Thyroid gland (tissue), 4 donors: ENCODE data around the gene DUSP7. TPM values are rescaled to one million over a fixed set of nuclear protein-coding genes. Genes with fewer than 3 reads are reported as not detected.

Source experiments
- DNase-seq, 2 donors: peaks; one replicate each; pipeline ENCODE4 v3.0.0-alpha.2; 2019
- H3K27ac ChIP-seq, 3 donors: fragments of 200-600 bp; sonication (generic); 1 replicate in 2 of 3; 2 replicates in 1 of 3; pipeline ENCODE4 v1.5.1; 2016 to 2019; ENCODE audit warnings: mild to moderate bottlenecking in 1 of 3, moderate library complexity in 1 of 3
- H3K27me3 ChIP-seq: fragments of 200-600 bp; sonication (generic); one replicate; pipeline ENCODE4 v1.5.1; 2019
- H3K36me3 ChIP-seq, 2 donors: fragments of 200-600 bp; sonication (generic); one replicate each; pipeline ENCODE4 v1.5.1; 2016 to 2019
- H3K4me1 ChIP-seq, 2 donors: fragments of 200-600 bp; sonication (generic); one replicate each; pipeline ENCODE4 v1.5.1; 2017 to 2019
- H3K4me3 ChIP-seq, 3 donors: fragments of 200-600 bp; sonication (generic); replicated peaks in 1 of 3; 1 replicate in 2 of 3; 2 replicates in 1 of 3; pipeline ENCODE4 v1.5.1; 2016; ENCODE audit warnings: mild to moderate bottlenecking in 1 of 3
- H3K9me3 ChIP-seq: fragments of 200-600 bp; sonication (generic); one replicate; pipeline ENCODE4 v1.5.1; 2017
- POLR2A ChIP-seq, 2 donors: fragments of 450-650 bp; IDR thresholded peaks; one replicate each; pipeline ENCODE4 v1.6.1; 2017; ENCODE audit warnings: antibody characterized with exemption in 2 of 2, mild to moderate bottlenecking in 2 of 2, moderate library complexity in 1 of 2
- WGBS, 2 donors: methylation state at CpG; one replicate each; pipeline ENCODE4 v1.1.5; 2017; 5-methylcytosine and 5-hydroxymethylcytosine counted together
- intact Hi-C: fragments of 100-400 bp; cut with DNase I; formaldehyde crosslinking; loops from one replicate; pipeline ENCODE4 v1.15.1; 2023
- total RNA-seq, 4 donors: library from RNA; depleted of rRNA; stranded (reverse); fragments of >200 nt; gene quantifications; one replicate each; pipeline ENCODE4 v1.2.3, GENCODE V29; 2016
- TF ChIP-seq, protein P1 (sequence below), 6 experiments: fragments of 200-600 bp in 3 of 6; fragments of 450-650 bp in 3 of 6; sonication (generic) in 3 of 6; IDR thresholded peaks; one replicate each; pipeline ENCODE4 v1.5.1; 2016 to 2019; ENCODE audit warnings: antibody characterized with exemption in 6 of 6, mild to moderate bottlenecking in 2 of 6, inconsistent platforms in 1 of 6, moderate library complexity in 1 of 6

The DUSP7 gene
- total RNA-seq, 4 donors from 2014 or later = 6.9 to 10.6 (median 10.4) TPM

DNA sequence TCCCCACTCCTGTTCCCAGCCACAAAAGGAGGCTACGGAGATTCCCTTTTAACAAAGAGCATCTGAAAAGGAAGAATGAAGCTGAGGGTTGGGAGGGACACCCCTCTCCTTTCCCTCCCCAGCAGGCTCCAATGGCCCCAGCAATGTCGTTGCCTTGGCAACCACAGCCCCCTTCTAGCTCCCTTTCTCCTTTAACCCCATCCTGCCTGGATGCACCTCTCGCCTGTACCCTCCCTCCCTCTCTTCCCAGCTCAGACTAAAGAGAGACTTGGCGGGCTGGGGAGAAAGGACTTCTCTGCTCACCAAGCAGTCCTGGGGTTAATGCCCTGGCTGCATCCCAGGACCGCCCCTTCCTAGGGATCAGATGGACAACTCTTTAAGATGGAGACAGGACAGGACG, 53.6 kb downstream of the DUSP7 start:
- peaks cover 6 to 22% of the 10 kb centered on the region in 2 donors for H3K4me1 ChIP-seq
- TF ChIP-seq, protein P1, sequence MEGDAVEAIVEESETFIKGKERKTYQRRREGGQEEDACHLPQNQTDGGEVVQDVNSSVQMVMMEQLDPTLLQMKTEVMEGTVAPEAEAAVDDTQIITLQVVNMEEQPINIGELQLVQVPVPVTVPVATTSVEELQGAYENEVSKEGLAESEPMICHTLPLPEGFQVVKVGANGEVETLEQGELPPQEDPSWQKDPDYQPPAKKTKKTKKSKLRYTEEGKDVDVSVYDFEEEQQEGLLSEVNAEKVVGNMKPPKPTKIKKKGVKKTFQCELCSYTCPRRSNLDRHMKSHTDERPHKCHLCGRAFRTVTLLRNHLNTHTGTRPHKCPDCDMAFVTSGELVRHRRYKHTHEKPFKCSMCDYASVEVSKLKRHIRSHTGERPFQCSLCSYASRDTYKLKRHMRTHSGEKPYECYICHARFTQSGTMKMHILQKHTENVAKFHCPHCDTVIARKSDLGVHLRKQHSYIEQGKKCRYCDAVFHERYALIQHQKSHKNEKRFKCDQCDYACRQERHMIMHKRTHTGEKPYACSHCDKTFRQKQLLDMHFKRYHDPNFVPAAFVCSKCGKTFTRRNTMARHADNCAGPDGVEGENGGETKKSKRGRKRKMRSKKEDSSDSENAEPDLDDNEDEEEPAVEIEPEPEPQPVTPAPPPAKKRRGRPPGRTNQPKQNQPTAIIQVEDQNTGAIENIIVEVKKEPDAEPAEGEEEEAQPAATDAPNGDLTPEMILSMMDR (IDR thresholded peaks at IDR 0.05) = no peak
- H3K27ac ChIP-seq = no peak overlapping the region
- intact Hi-C loops = loop anchor here (5.0 kb wide), 1 partner anchor 60 kb away; no protein-coding TSS in a partner anchor
- H3K9me3 ChIP-seq = no peaks in the 10 kb centered on the region
- no peaks in the 10 kb centered on the region for H3K36me3 ChIP-seq
- H3K4me3 ChIP-seq = no peak overlapping the region
- WGBS, 2 donors = 77 to 81% methylated on average over 6 of the region's 6 CpGs
- no peak for DNase-seq
- H3K27me3 ChIP-seq = no peaks in the 10 kb centered on the region

DNA sequence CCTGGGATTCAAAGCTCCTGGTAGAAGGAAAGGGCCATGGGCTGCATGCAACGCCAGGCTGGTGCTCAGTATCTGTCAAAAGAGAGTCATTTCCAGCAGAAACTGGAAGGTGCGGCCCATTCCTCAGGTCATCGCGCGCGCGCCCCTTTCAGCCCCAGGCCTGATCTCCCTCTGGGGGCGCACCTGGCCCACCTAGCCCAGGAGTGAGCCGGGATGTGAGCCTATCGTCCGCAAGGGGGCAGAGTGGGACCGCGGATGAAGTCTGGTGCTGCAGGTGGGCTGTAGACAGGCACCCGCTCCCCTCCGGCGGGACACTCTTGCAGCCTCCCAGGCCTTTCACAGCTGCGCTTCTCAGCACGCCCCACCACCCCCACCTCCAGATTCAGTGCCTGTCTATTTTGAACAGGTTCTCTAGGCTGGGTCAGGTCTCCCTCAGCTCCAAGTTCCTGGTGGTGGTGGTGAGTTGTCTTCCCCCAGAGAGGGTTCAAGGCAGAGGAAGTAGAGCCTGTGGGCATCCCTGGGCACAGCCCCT, 54.9 kb downstream of the DUSP7 start:
- peak; percentile 74 for DNase-seq

DNA sequence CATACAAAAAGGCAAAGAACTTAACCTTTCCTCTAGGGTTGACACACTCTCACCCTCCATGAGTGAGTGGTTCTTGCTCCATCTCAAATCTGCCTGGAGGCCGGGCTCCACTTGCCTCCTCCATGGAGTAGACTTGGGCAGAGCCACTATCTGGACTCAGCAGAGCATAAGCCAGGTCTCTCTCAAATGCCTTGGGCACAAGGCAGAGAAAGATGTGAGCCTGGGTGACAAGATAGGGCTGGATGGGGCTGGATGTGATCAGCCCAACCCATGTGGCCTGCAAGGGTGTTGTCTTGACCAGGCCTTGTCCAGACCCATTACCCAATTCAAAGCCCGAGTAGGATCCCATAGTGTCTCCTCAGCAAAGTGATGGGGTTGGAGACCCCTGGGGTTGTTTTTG, 56.5 kb downstream of the DUSP7 start:
- no peak for DNase-seq
- intact Hi-C loops = loop anchor here (2.0 to 5.0 kb wide), 3 partner anchors 62 to 145 kb away; no protein-coding TSS in a partner anchor
- Histone ChIP-seq H3K36me3 (peaks cover under 1% of the 10 kb centered on the region in 2 donors), H3K27ac (no peak overlapping the region), H3K27me3 (no peaks in the 10 kb centered on the region), H3K4me1 (peaks cover 4 to 8% of the 10 kb centered on the region in 2 donors), H3K4me3 (no peak overlapping the region), H3K9me3 (no peaks in the 10 kb centered on the region)
- 80 to 84% methylated on average over 2 of the region's 2 CpGs for WGBS, 2 donors
- TF ChIP-seq POLR2A (IDR thresholded peaks at IDR 0.05) = no peak
- TF ChIP-seq, protein P1 (IDR thresholded peaks at IDR 0.05) = no peak

More for the DNA sequence above, 54.9 kb downstream of the DUSP7 start:
- 2 to 4% methylated on average over 2 to 18 of the region's 18 CpGs for WGBS, 2 donors
- Histone ChIP-seq H3K9me3 (no peaks in the 10 kb centered on the region), H3K4me3 (no peak overlapping the region), H3K4me1 (peaks cover 6 to 22% of the 10 kb centered on the region in 2 donors), H3K36me3 (no peaks in the 10 kb centered on the region), H3K27me3 (no peaks in the 10 kb centered on the region), H3K27ac (no peak overlapping the region)
- intact Hi-C loops = loop anchor here (2.0 to 5.0 kb wide), 3 partner anchors 61 to 143 kb away; no protein-coding TSS in a partner anchor
- TF ChIP-seq, protein P1 (IDR thresholded peaks at IDR 0.05) = peak; percentile 57 to 95 (median 92)
- TF ChIP-seq POLR2A (IDR thresholded peaks at IDR 0.05) = no peak

Other genes with a start within 250 kb of the DUSP7 start
- not detected for gene IQCF2, start 195.0 kb downstream of the DUSP7 start, total RNA-seq
- gene IQCF5, start 181.0 kb downstream of the DUSP7 start, total RNA-seq = not detected
- not detected for gene IQCF1, start 153.2 kb downstream of the DUSP7 start, total RNA-seq
- 10 to 100 TPM in 3 of 4 donors, 1 to 10 TPM in 1; 7.3 to 14.4 (median 11.9) TPM for gene RRP9, start 114.7 kb downstream of the DUSP7 start, total RNA-seq
- 10 to 100 TPM; 32.1 to 50.8 (median 47.1) TPM for gene PARP3, start 114.2 kb downstream of the DUSP7 start, total RNA-seq
- 1 to 10 TPM in 1 of 4 donors, under 1 TPM in 2, not detected in 1; 0.13 to 1.8 (median 0.56) TPM for gene GPR62, start 101.2 kb downstream of the DUSP7 start, total RNA-seq
- gene PCBP4, start 89.1 kb downstream of the DUSP7 start, total RNA-seq = 10 to 100 TPM; 22.2 to 66.2 (median 41.1) TPM
- 10 to 100 TPM; 64.5 to 94.9 (median 87.8) TPM for gene ABHD14B, start 82.5 kb downstream of the DUSP7 start, total RNA-seq
- 10 to 100 TPM; 20.0 to 91.9 (median 49.3) TPM for gene ABHD14A, start 81.5 kb downstream of the DUSP7 start, total RNA-seq
- 10 to 100 TPM; 34.9 to 98.8 (median 77.6) TPM for gene ACY1, start 73.0 kb downstream of the DUSP7 start, total RNA-seq
- gene RPL29, start 60.7 kb downstream of the DUSP7 start, total RNA-seq = 1,000 to 10,000 TPM in 3 of 4 donors, 100 to 1,000 TPM in 1; 826 to 1,348 (median 1,271) TPM
- gene POC1A, start 97.9 kb upstream of the DUSP7 start, total RNA-seq = 1 to 10 TPM in 2 of 4 donors, under 1 TPM in 2; 0.40 to 2.8 (median 1.5) TPM
- gene ALAS1, start 141.6 kb upstream of the DUSP7 start, total RNA-seq = 10 to 100 TPM; 27.7 to 51.9 (median 45.9) TPM
- under 1 TPM in 1 of 4 donors, not detected in 3; 0.40 TPM for gene TLR9, start 169.1 kb upstream of the DUSP7 start, total RNA-seq
- 10 to 100 TPM; 28.3 to 61.1 (median 50.4) TPM for gene TWF2, start 182.6 kb upstream of the DUSP7 start, total RNA-seq
- gene PPM1M, start 189.2 kb upstream of the DUSP7 start, total RNA-seq = 10 to 100 TPM; 15.8 to 22.8 (median 18.0) TPM
- gene WDR82, start 222.1 kb upstream of the DUSP7 start, total RNA-seq = 10 to 100 TPM; 66.4 to 76.4 (median 72.2) TPM
- 10 to 100 TPM in 3 of 4 donors, 1 to 10 TPM in 1; 8.9 to 20.3 (median 15.3) TPM for gene GLYCTK, start 231.3 kb upstream of the DUSP7 start, total RNA-seq